Measurements from ENCODE around the gene RSPRY1. TPM values are rescaled to one million over a fixed set of nuclear protein-coding genes. Genes with fewer than 3 reads are reported as not detected.

RSPRY1 gene
- polyA plus RNA-seq, 1 of the 3 experiments (the other 2 are of a cell fraction): 16.6 TPM

- H3K27ac ChIP-seq (ENCODE audit: low read depth in 2 of 2, low read length in 1 of 2): peak overlapping the region in 1 of 2 experiments; percentile 82; a peak in 1 of 4 replicates
- WGBS (ENCODE audit: low lambda C conversion rate): 84% methylated on average over 3 of the region's 5 CpGs
- POLR2A ChIA-PET: no interaction called here
Observed at GRCh38 chr16:57146735-57147134, 39.4 kb upstream of the RSPRY1 start.

GRCh38 chr16:57147381-57148221 lies 38.5 kb upstream of the RSPRY1 start:
- Histone ChIP-seq H3K9me3 (no peaks in the 10 kb centered on the region), H3K79me2 (ENCODE audit: insufficient read depth) (no peaks in the 10 kb centered on the region), H3K4me3 (ENCODE audit: low read depth in 2 of 2, low read length in 1 of 2) (no peak overlapping the region), H3K36me3 (replicated peaks in 1 of 2; ENCODE audit: control insufficient read depth in 1 of 2, insufficient read depth in 2 of 2, low read length in 1 of 2) (peaks cover 0 to 16% of the 10 kb centered on the region in 2 experiments), H4K20me1 (ENCODE audit: insufficient read depth) (no peaks in the 10 kb centered on the region), H3K9ac (no peak overlapping the region), H3K27ac (ENCODE audit: low read depth in 2 of 2, low read length in 1 of 2) (peak overlapping the region in 1 of 2 experiments; percentile 82; a peak in 2 of 4 replicates), H3K9me2 (no peaks in the 10 kb centered on the region), H3K4me2 (no peak overlapping the region; the same call in 1 of the 2 replicates), H3K27me3 (ENCODE audit: insufficient read depth) (no peaks in the 10 kb centered on the region), H2AFZ (ENCODE audit: low read depth) (no peak overlapping the region), H3F3A (replicated peaks; ENCODE audit: insufficient read depth) (peaks cover 6% of the 10 kb centered on the region), H3K4me1 (ENCODE audit: control insufficient read depth in 1 of 2, insufficient read depth in 2 of 2, low read depth in 1 of 2, low read length in 1 of 2) (peaks cover 19 to 48% of the 10 kb centered on the region in 2 experiments; a peak in 3 of 4 replicates)
- TF ChIP-seq NRF1 (IDR thresholded peaks at IDR 0.05; ENCODE audit: low read depth, low read length): no peak
- TF ChIP-seq POLR2AphosphoS5 (IDR thresholded peaks at IDR 0.05; ENCODE audit: low read depth, low read length): no peak
- TF ChIP-seq REST (IDR thresholded peaks at IDR 0.05; ENCODE audit: low read depth, low read length): no peak
- no peak for TF ChIP-seq TCF12 (IDR thresholded peaks at IDR 0.05)
- no peak for TF ChIP-seq YY1 (IDR thresholded peaks at IDR 0.05; ENCODE audit: low read depth)
- no peak for TF ChIP-seq RCOR1 (IDR thresholded peaks at IDR 0.05; ENCODE audit: low read length)
- CTCF ChIA-PET: interaction anchor here (1.0 to 2.6 kb wide), 5 partner anchors 20 to 88 kb away, joined by 3 to 10 read pairs (median 3); partner anchors contain the start of gene CPNE2
- peak; percentile 59 for DNase-seq
- POLR2A ChIA-PET: interaction anchor here (0.5 kb wide), 1 partner anchor 142 kb away, joined by 3 read pairs; no protein-coding TSS in a partner anchor
- WGBS (ENCODE audit: low lambda C conversion rate): 80% methylated on average over 14 of the region's 14 CpGs

More at GRCh38 chr16:57146735-57147134, 39.4 kb upstream of the RSPRY1 start:
- Histone ChIP-seq H3K79me2 (ENCODE audit: insufficient read depth) (no peaks in the 10 kb centered on the region), H3K36me3 (replicated peaks in 1 of 2; ENCODE audit: control insufficient read depth in 1 of 2, insufficient read depth in 2 of 2, low read length in 1 of 2) (peaks cover 0 to 7% of the 10 kb centered on the region in 2 experiments), H3K4me3 (ENCODE audit: low read depth in 2 of 2, low read length in 1 of 2) (no peak overlapping the region), H3K27me3 (ENCODE audit: insufficient read depth) (no peaks in the 10 kb centered on the region), H3F3A (replicated peaks; ENCODE audit: insufficient read depth) (peaks cover 6% of the 10 kb centered on the region), H3K9me2 (no peaks in the 10 kb centered on the region), H3K9ac (no peak overlapping the region), H3K4me2 (no peak overlapping the region), H3K9me3 (no peaks in the 10 kb centered on the region), H2AFZ (ENCODE audit: low read depth) (no peak overlapping the region), H3K4me1 (ENCODE audit: control insufficient read depth in 1 of 2, insufficient read depth in 2 of 2, low read depth in 1 of 2, low read length in 1 of 2) (peaks cover 19 to 57% of the 10 kb centered on the region in 2 experiments; a peak in 3 of 4 replicates), H4K20me1 (ENCODE audit: insufficient read depth) (no peaks in the 10 kb centered on the region)
- TF ChIP-seq SIN3A (IDR thresholded peaks at IDR 0.05; ENCODE audit: borderline replicate concordance, low read depth, low read length) (no peak), NRF1 (IDR thresholded peaks at IDR 0.05; ENCODE audit: low read depth, low read length) (no peak), CTCF (IDR thresholded peaks at IDR 0.05) (peak; percentile 38; the same call in 1 of the 2 replicates), RAD21 (IDR thresholded peaks at IDR 0.05; ENCODE audit: low read length) (0 out of 2 replicates have a peak, but pooled peaks have one; percentile 5)
- peak; percentile 57 for DNase-seq
- CTCF ChIA-PET: interaction anchor here (2.1 kb wide), 1 partner anchor 54 kb away, joined by 7 read pairs; the partner anchor contains the start of gene CPNE2

Data from SK-N-SH (cell line).